ENCODE measurements around the gene ZNF140.

ZNF140 gene

DNA sequence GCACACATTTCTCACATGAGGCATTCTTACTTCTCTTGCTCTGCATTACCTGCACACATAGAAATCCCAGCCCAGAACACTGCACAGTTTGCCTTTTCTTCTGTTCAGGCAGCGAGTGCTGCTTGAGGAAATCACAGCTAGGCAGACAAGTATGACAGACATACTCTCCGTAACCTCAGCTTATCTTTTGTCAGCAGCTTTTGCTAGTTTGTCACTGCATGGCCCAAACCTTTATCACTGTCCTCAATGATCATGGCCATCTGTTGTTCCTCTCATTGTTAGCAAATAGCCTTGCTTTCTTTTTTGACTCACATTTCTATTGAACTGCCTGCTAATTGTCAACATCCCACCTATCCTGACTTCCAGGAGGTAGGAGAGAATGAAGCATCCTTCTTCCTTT lies 55.0 kb downstream of the ZNF140 start:
- Histone ChIP-seq H2AFZ (ENCODE audit: low read depth, low read length, severe bottlenecking) (no peak overlapping the region), H3F3A (ENCODE audit: insufficient read depth) (peaks cover 7% of the 10 kb centered on the region), H3K9me2 (replicated peaks; ENCODE audit: insufficient read depth, low read length) (no peaks in the 10 kb centered on the region), H3K4me2 (ENCODE audit: low read depth, low read length, poor library complexity, severe bottlenecking) (no peak overlapping the region), H3K79me2 (ENCODE audit: insufficient read depth, low read length) (no peaks in the 10 kb centered on the region), H3K27me3 (ENCODE audit: low read length) (no peaks in the 10 kb centered on the region), H3K9me3 (ENCODE audit: insufficient read depth, low read length) (peaks cover 46% of the 10 kb centered on the region; the same call in 1 of the 2 replicates), H3K9ac (ENCODE audit: low read length) (no peak overlapping the region), H3K36me3 (ENCODE audit: low read length) (peaks cover 66% of the 10 kb centered on the region), H4K20me1 (ENCODE audit: low read depth, low read length) (no peaks in the 10 kb centered on the region), H3K4me3 (ENCODE audit: insufficient read depth, low read length, poor library complexity, severe bottlenecking) (no peak overlapping the region), H3K27ac (ENCODE audit: low read depth, low read length) (no peak overlapping the region)
- TF ChIP-seq, protein P1, sequence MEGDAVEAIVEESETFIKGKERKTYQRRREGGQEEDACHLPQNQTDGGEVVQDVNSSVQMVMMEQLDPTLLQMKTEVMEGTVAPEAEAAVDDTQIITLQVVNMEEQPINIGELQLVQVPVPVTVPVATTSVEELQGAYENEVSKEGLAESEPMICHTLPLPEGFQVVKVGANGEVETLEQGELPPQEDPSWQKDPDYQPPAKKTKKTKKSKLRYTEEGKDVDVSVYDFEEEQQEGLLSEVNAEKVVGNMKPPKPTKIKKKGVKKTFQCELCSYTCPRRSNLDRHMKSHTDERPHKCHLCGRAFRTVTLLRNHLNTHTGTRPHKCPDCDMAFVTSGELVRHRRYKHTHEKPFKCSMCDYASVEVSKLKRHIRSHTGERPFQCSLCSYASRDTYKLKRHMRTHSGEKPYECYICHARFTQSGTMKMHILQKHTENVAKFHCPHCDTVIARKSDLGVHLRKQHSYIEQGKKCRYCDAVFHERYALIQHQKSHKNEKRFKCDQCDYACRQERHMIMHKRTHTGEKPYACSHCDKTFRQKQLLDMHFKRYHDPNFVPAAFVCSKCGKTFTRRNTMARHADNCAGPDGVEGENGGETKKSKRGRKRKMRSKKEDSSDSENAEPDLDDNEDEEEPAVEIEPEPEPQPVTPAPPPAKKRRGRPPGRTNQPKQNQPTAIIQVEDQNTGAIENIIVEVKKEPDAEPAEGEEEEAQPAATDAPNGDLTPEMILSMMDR (IDR thresholded peaks at IDR 0.05; ENCODE audit: insufficient read depth, low read length, poor library complexity, severe bottlenecking): no peak
- TF ChIP-seq EZH2phosphoT487 (conservative IDR thresholded peaks at IDR 0.05; ENCODE audit: low read length): no peak

DNA sequence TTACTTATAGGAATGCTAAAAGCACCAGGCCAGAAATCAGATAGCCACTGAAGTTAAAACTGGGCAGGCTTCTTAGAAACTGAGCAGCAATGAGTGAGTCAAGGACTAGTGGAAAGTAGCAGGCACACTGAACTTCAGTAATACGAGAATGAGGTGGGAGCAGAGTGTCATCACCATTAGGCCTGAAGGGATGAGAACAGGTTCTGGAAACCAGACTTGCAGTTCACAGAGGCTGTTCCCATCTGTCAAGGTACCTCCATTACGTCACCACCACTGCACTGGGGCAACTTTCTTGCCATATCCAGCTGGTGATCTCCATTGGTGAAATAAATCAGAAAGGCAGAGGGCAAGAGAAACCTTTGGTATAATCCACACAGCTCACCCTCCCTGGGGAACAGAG lies 65.3 kb downstream of the ZNF140 start:
- peaks cover 50% of the 10 kb centered on the region; the same call in 1 of the 2 replicates for H3K9me3 ChIP-seq (ENCODE audit: insufficient read depth, low read length)
- no peak overlapping the region for H3K4me2 ChIP-seq (ENCODE audit: low read depth, low read length, poor library complexity, severe bottlenecking)
- H3F3A ChIP-seq (ENCODE audit: insufficient read depth): no peaks in the 10 kb centered on the region; the same call in 1 of the 2 replicates
- no peaks in the 10 kb centered on the region for H4K20me1 ChIP-seq (ENCODE audit: low read depth, low read length)
- H3K9ac ChIP-seq (ENCODE audit: low read length): no peak overlapping the region
- TF ChIP-seq, protein P1 (IDR thresholded peaks at IDR 0.05; ENCODE audit: insufficient read depth, low read length, poor library complexity, severe bottlenecking): no peak
- TF ChIP-seq EZH2phosphoT487 (conservative IDR thresholded peaks at IDR 0.05; ENCODE audit: low read length): no peak
- H3K27ac ChIP-seq (ENCODE audit: low read depth, low read length): no peak overlapping the region
- H3K79me2 ChIP-seq (ENCODE audit: insufficient read depth, low read length): no peaks in the 10 kb centered on the region
- H2AFZ ChIP-seq (ENCODE audit: low read depth, low read length, severe bottlenecking): no peak overlapping the region
- H3K4me3 ChIP-seq (ENCODE audit: insufficient read depth, low read length, poor library complexity, severe bottlenecking): no peak overlapping the region
- H3K36me3 ChIP-seq (ENCODE audit: low read length): peaks cover 55% of the 10 kb centered on the region
- no peaks in the 10 kb centered on the region for H3K27me3 ChIP-seq (ENCODE audit: low read length)
- no peaks in the 10 kb centered on the region for H3K9me2 ChIP-seq (replicated peaks; ENCODE audit: insufficient read depth, low read length)

DNA sequence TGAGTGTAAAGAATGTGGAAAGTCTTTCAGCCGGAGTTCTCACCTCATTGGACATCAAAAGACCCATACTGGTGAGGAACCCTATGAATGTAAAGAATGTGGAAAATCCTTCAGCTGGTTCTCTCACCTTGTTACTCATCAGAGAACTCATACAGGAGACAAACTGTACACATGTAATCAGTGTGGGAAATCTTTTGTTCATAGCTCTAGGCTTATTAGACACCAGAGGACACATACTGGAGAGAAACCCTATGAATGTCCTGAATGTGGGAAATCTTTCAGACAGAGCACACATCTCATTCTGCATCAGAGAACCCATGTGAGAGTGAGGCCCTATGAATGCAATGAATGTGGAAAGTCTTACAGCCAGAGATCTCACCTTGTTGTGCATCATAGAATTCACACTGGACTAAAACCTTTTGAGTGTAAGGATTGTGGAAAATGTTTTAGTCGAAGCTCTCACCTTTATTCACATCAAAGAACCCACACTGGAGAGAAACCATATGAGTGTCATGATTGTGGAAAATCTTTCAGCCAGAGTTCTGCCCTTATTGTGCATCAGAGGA lies 75.5 kb downstream of the ZNF140 start:
- peaks cover 69% of the 10 kb centered on the region; the same call in 1 of the 2 replicates for H3K9me3 ChIP-seq (ENCODE audit: insufficient read depth, low read length)
- H2AFZ ChIP-seq (ENCODE audit: low read depth, low read length, severe bottlenecking): no peak overlapping the region
- peaks cover 71% of the 10 kb centered on the region for H3K36me3 ChIP-seq (ENCODE audit: low read length)
- H3K4me2 ChIP-seq (ENCODE audit: low read depth, low read length, poor library complexity, severe bottlenecking): no peak overlapping the region
- H3K9me2 ChIP-seq (replicated peaks; ENCODE audit: insufficient read depth, low read length): no peaks in the 10 kb centered on the region
- no peaks in the 10 kb centered on the region for H3K79me2 ChIP-seq (ENCODE audit: insufficient read depth, low read length)
- no peaks in the 10 kb centered on the region for H4K20me1 ChIP-seq (ENCODE audit: low read depth, low read length)
- H3K9ac ChIP-seq (ENCODE audit: low read length): no peak overlapping the region
- H3K27me3 ChIP-seq (ENCODE audit: low read length): no peaks in the 10 kb centered on the region
- TF ChIP-seq, protein P1 (IDR thresholded peaks at IDR 0.05; ENCODE audit: insufficient read depth, low read length, poor library complexity, severe bottlenecking): no peak
- TF ChIP-seq EZH2phosphoT487 (conservative IDR thresholded peaks at IDR 0.05; ENCODE audit: low read length): no peak
- no peak overlapping the region for H3K27ac ChIP-seq (ENCODE audit: low read depth, low read length)
- no peaks in the 10 kb centered on the region for H3F3A ChIP-seq (ENCODE audit: insufficient read depth)
- H3K4me3 ChIP-seq (ENCODE audit: insufficient read depth, low read length, poor library complexity, severe bottlenecking): no peak overlapping the region
